GM12891 (cell line): ENCODE measurements around the gene DDRGK1.

ENCODE experiments used
- DNase-seq: peaks from one replicate; pipeline ENCODE4 v3.0.0; 2011; ENCODE audit warnings: low spot score; ENCODE audit not compliant: insufficient read length
- FAIRE-seq: peaks from 2 replicates; lab custom pipeline; 2011; peaks lifted over from hg19 to GRCh38; lab: Jason Lieb, UNC
- PAX5 ChIP-seq: IDR thresholded peaks from 2 replicates; pipeline ENCODE4 v1.6.1; 2011; ENCODE audit warnings: low read length, moderate library complexity, mild to moderate bottlenecking; ENCODE audit not compliant: insufficient read depth, severe bottlenecking
- POLR2A ChIP-seq: IDR thresholded peaks from 2 replicates; pipeline ENCODE4 v1.6.1; 2011; ENCODE audit warnings: low read depth, low read length, control low read depth
- POLR2AphosphoS5 ChIP-seq: IDR thresholded peaks from 2 replicates; pipeline ENCODE4 v1.6.1; 2011; ENCODE audit warnings: low read depth, low read length, control low read depth
- POU2F2 ChIP-seq: IDR thresholded peaks from 2 replicates; pipeline ENCODE4 v1.6.1; 2011; ENCODE audit warnings: low read depth, mild to moderate bottlenecking, control low read depth, low read length, moderate library complexity
- SPI1 ChIP-seq: IDR thresholded peaks from 2 replicates; pipeline ENCODE4 v1.6.1; 2011; ENCODE audit warnings: low read depth, low read length, control low read depth
- TAF1 ChIP-seq: IDR thresholded peaks from 2 replicates; pipeline ENCODE4 v1.6.1; 2011; ENCODE audit warnings: low read depth, low read length, control low read depth

The DDRGK1 gene

DNA sequence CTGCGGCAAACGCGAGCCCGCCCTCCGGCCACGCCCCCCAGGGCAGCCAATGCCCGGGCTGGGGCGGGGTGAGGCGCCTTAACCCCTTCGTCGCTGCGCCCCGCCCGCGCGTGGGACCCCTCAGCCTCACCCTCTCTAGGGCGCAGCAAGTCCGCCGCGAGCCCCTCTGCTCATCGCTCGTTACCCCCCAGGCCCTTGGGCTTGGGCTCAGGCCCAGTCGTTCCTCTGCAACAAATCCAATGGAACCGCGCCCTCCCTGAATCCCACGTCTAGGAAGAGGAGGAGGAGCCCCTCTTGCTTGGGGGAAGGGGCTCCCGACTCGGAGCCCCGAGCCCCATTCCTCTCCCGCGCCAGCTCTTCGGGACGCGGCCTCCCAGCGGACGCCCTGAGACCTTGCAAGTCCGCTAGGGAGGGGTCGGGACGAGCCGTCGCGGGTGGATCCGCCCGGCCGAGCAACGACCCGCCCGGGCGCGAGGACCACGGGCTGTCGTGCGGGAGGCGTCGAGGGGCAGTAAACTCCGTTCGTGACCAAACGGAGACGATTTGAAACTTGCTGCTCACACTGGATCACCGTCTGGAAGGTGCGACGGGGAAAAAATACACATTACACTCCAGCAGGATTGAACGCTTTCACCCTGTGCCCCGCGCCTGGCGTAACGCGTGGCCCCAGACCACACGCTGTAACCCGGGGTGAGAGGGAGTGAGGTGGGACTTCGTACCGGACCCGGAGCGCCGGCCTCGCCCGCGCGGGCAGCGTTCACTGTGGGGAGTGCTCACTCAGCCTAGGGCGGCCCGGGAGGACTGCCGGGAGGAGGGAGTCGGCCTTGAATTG lies 30.7 kb downstream of the DDRGK1 start:
- FAIRE-seq = peak; percentile 87
- DNase-seq = peak; percentile 98
- TF ChIP-seq PAX5 (no peak), TAF1 (no peak), POLR2A (no peak), POU2F2 (no peak), SPI1 (no peak), POLR2AphosphoS5 (no peak)

DNA sequence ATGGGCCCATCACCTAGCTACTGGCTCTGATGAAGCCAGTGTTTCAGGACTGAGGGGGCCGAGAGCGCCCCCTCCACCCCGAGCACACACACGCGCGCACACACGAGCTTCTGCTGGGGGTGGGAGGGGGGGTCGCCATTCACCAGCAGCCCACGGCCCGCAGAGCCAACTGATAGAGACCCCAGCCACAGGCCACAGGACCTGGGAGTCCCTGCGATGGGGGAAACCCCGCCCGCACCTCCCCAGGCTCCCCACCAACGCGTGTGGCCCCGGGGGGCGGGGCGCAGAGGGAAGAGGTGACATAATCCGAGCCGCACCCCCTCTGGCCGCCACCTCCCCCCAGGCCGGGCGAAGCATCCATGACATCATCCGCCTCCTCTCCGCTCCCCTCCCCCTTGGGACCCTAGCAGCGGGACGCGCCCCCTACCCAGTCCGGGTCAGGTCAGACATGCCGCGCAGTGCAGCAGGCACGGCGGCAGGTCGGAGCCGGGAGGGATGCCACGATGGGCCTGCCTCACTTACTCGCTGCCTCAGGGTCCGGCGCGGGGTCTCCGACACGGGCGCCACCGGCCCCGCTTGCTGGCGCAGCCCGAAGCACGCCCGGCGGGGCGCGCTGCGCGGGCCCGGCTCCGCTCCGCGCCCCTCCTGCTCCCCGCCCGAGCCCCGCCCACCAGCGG lies 31.4 kb downstream of the DDRGK1 start, which contains the start of gene LZTS3:
Gene LZTS3 (minus strand): TSS at position 617 of the 677 bp plus-strand sequence. CDS start 6,386 bp downstream, outside the sequence.
- FAIRE-seq = peak; percentile 75
- DNase-seq = peak; percentile 85
- TF ChIP-seq POLR2A = no peak
- no peak for TF ChIP-seq TAF1
- no peak for TF ChIP-seq POU2F2
- no peak for TF ChIP-seq POLR2AphosphoS5
- TF ChIP-seq PAX5 = no peak
- TF ChIP-seq SPI1 = no peak

DNA sequence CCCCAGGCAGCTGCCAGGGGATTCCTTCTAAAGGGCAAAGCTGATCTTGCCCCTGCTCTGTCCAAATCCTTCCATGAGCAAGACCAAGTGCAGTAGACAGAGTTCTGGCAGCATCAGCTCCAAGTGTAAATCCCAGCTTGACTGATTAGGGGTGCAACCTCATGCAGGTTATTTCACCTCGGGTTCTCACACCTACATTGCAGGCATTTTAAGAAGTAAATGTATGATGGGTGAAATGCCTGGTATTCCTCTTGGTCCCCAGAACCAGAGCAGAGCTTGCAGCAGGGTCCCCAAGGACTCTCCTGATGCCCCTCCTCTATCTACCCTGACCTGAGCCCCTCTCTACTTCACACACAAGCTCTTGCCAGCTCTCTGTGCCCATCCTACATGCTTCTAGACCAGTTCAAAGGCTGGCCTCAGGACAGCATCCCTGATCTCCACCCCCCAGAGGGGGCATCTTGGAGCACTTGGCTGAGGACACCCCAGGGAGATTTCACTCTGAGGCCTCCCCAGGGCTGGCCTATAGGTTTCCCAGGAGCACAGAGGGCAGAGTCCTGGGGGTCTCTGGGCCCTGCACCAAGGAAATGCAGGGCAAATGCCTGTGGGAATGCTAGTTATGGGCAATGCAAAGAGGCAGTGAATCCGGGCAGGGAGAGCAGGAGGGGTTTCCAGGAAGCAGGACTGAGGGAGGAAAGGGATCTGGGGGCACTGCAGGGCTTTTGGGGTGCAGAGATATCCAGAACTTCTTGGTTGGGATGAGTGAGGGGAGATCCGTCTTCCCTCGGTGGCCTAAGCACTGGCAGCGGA lies 32.2 kb downstream of the DDRGK1 start:
- DNase-seq = no peak
- no peak for TF ChIP-seq TAF1
- TF ChIP-seq POU2F2 = no peak
- TF ChIP-seq POLR2A = no peak
- no peak for TF ChIP-seq SPI1
- TF ChIP-seq PAX5 = no peak
- no peak for TF ChIP-seq POLR2AphosphoS5
- FAIRE-seq = no peak

DNA sequence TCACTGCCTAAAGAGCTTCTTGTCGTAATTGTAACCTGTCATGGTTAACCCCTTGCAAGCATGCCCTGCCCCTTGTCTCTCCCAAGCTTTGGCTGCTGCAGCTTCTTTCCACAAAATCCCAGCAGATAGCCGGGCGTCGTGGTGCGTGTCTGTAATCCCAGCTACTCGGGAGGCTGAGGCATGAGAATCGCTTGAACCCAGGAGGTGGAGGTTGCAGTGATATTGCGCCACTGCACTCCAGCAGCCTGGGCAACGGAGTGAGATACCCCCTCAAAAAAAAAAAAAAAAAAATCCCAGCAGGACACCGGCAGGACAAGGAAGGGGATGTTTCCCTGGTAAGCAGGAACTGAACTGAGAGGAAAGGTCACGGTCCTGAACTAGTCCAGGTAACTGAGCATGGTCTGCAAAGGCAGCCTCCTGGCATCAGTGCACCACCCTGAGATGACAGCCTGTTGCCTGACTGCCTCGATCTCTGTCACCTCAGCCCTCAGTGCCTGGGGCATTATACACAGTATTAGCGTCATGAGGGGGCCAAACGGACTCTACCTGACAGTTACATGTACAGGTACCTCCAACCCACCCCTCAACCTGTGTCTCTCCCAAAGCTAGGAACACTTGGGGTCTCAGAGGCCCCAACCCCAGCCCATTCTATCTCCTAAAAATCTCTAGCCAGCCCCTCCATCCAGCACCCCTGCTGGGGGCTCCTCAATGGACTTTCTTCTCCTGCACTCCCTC lies 32.9 kb downstream of the DDRGK1 start:
- DNase-seq (no peak), FAIRE-seq (no peak)
- TF ChIP-seq PAX5 (no peak), POU2F2 (no peak), POLR2AphosphoS5 (no peak), POLR2A (no peak), TAF1 (no peak), SPI1 (no peak)

DNA sequence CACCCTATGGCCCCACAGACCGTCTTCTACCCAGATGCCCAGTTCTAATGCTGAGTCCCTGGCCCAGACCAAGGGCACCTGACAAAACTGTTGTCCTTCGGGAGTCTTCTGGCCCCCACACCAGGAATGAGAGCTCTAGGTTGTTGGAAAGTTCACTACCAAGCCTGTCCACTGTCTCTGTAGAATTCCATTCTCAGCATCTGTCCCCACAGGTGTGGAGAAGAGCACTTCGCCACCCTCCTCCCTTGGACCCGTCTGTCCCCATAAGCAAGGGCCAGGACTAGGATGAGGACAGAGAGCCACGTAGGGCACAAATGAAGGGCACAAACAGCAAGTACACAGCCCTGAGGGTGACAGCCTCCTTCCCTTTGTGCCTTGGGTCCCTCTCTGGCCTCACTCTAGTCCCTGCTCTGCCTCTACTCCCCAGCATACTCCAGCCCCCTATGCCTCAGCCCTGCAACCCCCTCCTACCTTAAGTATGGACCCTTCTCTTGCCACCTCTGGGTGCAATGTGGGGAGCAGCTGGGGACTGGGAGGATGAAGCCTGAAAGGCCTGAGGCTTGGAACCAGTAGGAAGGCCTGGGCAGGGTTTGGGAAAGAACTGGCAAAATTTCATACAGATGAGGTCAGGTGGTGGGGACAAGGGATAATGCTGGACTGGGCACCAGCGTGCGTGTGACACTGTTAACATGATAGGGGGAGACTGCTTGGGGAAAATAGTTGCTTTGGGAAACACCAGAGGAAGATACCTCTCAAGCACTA lies 35.5 kb downstream of the DDRGK1 start:
- TF ChIP-seq SPI1 (no peak), TAF1 (no peak), POLR2AphosphoS5 (no peak), POLR2A (no peak), POU2F2 (no peak), PAX5 (no peak)
- DNase-seq (no peak), FAIRE-seq (no peak)

DNA sequence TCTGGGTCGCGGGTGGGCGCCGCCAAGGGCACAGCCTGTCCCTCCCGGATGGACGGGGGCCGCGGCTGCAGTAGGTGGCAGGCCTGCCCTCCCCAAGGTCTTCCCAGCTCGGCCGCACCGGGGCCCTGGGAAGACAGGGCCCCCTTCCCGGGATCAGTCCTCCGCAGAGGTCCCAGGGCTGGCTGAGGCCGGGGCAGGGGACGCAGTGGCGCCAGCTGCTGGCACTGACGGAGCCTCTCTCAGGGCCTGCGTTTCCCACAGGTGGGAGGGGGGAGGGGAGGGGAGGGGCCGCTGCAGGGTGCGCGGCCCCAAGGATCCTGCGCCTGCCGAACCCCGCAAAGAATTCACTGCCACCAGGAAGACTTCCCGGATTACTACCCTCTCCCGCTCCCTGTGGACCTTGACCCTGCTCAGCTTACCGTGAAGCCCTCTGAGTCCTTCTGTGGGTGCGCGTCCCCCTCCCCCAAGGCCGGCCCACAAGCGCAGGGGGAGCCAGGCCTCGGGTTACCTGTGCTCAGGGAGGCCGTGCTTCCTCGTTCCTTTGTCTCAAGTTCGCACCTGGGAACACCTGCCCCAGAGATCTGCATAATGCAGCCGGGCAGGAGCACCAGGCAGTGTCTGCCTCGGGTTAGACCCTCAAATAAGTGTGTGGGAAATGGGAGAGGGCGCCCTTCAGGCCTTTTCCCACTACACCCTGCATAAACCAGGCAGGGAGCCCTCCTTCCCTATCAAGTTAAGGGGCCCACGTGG lies 36.2 kb downstream of the DDRGK1 start:
- no peak for FAIRE-seq
- TF ChIP-seq SPI1 (no peak), POLR2A (no peak), POLR2AphosphoS5 (no peak)
- no peak for DNase-seq

DNA sequence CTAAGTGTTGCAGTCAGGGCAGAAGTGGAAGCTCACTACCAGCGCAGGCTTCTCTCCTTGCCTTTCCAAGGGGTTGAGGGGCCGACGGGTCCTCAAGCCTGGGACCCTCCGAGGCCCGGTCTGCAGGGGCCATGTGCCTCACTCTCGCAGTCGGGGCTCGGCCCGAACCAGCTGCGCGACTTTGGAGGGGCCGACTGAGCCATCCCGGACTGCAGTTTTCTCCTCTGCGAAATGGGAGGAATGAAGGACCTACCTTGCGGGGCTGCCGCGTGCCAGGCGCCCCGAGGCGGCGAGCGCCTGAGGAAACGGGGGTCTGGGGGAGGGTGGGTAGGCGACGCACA lies 36.8 kb downstream of the DDRGK1 start:
- DNase-seq (no peak), FAIRE-seq (no peak)
- TF ChIP-seq POLR2A (no peak), POU2F2 (no peak), PAX5 (no peak)

DNA sequence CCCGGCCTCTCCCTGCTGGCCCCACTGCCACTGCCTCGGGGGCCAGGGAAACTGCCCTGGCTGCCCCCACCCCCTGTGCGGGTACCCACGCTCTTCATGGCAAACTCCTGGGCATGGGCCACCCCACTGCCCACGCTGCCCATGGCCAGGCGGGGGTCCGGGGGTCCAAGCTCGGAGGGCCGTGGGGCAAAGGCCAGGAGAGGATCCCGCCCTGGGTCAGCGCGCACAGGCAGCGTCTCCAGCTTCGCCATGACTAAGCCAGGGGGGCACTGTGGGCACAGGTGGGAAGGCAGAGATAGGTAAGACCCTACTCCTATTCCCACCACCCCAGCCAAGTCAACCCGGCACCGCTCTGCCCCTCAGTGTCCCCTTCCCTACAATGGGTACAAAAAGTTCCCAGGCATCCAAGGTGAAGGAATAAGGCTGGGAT lies 37.6 kb downstream of the DDRGK1 start:
- no peak for DNase-seq
- no peak for FAIRE-seq
- no peak for TF ChIP-seq POLR2AphosphoS5
- no peak for TF ChIP-seq POU2F2
- TF ChIP-seq TAF1 = no peak
- no peak for TF ChIP-seq PAX5
- TF ChIP-seq SPI1 = no peak
- TF ChIP-seq POLR2A = no peak
